Ishikawa (cell line): ENCODE data around the gene PPP4R3B.

Source experiments
- CEBPB ChIP-seq: IDR thresholded peaks from 2 replicates; pipeline ENCODE4 v1.6.1; 2012
- CREB1 ChIP-seq: IDR thresholded peaks from 2 replicates; pipeline ENCODE4 v1.6.1; 2012; ENCODE audit warnings: low read depth
- EGR1 ChIP-seq: IDR thresholded peaks from 2 replicates; pipeline ENCODE4 v1.6.1; 2012
- EP300 ChIP-seq: IDR thresholded peaks from 2 replicates; pipeline ENCODE4 v1.6.1; 2012; ENCODE audit warnings: borderline replicate concordance
- FOXM1 ChIP-seq: IDR thresholded peaks from 2 replicates; pipeline ENCODE4 v1.6.1; 2012; ENCODE audit warnings: low read depth, borderline replicate concordance
- MAX ChIP-seq: IDR thresholded peaks from 2 replicates; pipeline ENCODE4 v1.6.1; 2012
- NFIC ChIP-seq: IDR thresholded peaks from 2 replicates; pipeline ENCODE4 v1.6.1; 2012
- RAD21 ChIP-seq: IDR thresholded peaks from 2 replicates; pipeline ENCODE4 v1.6.1; 2012; ENCODE audit warnings: low read depth
- REST ChIP-seq: IDR thresholded peaks from 2 replicates; pipeline ENCODE4 v1.6.1; 2012; ENCODE audit warnings: low read depth, mild to moderate bottlenecking
- TAF1 ChIP-seq: IDR thresholded peaks from 2 replicates; pipeline ENCODE4 v1.6.1; 2012; ENCODE audit warnings: low read depth, mild to moderate bottlenecking
- TCF12 ChIP-seq: IDR thresholded peaks from 2 replicates; pipeline ENCODE4 v1.6.1; 2012; ENCODE audit warnings: low read depth
- TEAD4 ChIP-seq: IDR thresholded peaks from 2 replicates; pipeline ENCODE4 v1.6.1; 2012
- USF1 ChIP-seq: IDR thresholded peaks from 2 replicates; pipeline ENCODE4 v1.6.1; 2012
- YY1 ChIP-seq: IDR thresholded peaks from 2 replicates; pipeline ENCODE4 v1.6.1; 2012; ENCODE audit warnings: low read depth
- ZBTB7A ChIP-seq: IDR thresholded peaks from 2 replicates; pipeline ENCODE4 v1.6.1; 2012; ENCODE audit warnings: low read depth

Gene PPP4R3B

GRCh38 chr2:55601849-55602248 lies 15.6 kb downstream of the PPP4R3B start:
- TF ChIP-seq FOXM1 = no peak
- no peak for TF ChIP-seq EGR1
- no peak for TF ChIP-seq CREB1
- TF ChIP-seq TCF12 = no peak
- TF ChIP-seq TAF1 = no peak
- no peak for TF ChIP-seq USF1
- no peak for TF ChIP-seq CEBPB
- no peak for TF ChIP-seq REST
- TF ChIP-seq EP300 = no peak
- TF ChIP-seq NFIC = no peak
- no peak for TF ChIP-seq YY1
- no peak for TF ChIP-seq ZBTB7A
- no peak for TF ChIP-seq RAD21

GRCh38 chr2:55598056-55598795 lies 19.2 kb downstream of the PPP4R3B start:
- TF ChIP-seq RAD21 (no peak), TCF12 (no peak), EP300 (no peak), EGR1 (no peak), MAX (no peak), REST (no peak), ZBTB7A (no peak)

- no peak for TF ChIP-seq CREB1
- TF ChIP-seq FOXM1 = no peak
- TF ChIP-seq USF1 = no peak
- TF ChIP-seq RAD21 = no peak
- no peak for TF ChIP-seq MAX
- no peak for TF ChIP-seq NFIC
- no peak for TF ChIP-seq EP300
- TF ChIP-seq TCF12 = no peak
- TF ChIP-seq TEAD4 = no peak
- no peak for TF ChIP-seq YY1
- TF ChIP-seq EGR1 = no peak
- no peak for TF ChIP-seq TAF1
- TF ChIP-seq CEBPB = no peak
- no peak for TF ChIP-seq ZBTB7A
- no peak for TF ChIP-seq REST
Observed at GRCh38 chr2:55595536-55595935, 21.9 kb downstream of the PPP4R3B start.

GRCh38 chr2:55592130-55592529 lies 25.3 kb downstream of the PPP4R3B start:
- TF ChIP-seq TAF1 (no peak), FOXM1 (no peak), NFIC (no peak), TEAD4 (no peak), USF1 (no peak), REST (no peak), EGR1 (no peak), ZBTB7A (no peak), RAD21 (no peak), EP300 (no peak), MAX (no peak), TCF12 (no peak), YY1 (no peak), CEBPB (no peak), CREB1 (no peak)
